ENCODE measurements around the gene GTF3C2.

DNA sequence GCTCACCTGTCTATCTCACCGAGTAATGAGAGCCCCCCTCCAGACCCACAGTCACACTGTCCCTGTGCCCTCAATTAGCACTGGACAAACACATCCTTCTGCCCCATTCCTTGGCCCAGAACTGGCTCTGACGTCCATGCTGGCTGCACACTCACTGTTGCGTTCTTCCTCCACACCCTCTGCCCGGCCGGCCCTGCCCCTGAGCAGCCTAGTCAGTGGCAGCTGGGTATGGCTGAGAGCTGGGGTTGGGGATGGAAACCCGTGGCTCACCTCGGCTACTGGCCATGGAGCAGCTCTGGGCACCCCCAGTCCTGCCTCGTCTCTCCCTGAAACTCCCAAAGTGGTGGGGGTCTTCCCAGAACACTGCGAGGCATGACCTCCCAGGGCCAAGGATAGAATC lies 41.9 kb downstream of the GTF3C2 start:
- TF ChIP-seq, protein P1, sequence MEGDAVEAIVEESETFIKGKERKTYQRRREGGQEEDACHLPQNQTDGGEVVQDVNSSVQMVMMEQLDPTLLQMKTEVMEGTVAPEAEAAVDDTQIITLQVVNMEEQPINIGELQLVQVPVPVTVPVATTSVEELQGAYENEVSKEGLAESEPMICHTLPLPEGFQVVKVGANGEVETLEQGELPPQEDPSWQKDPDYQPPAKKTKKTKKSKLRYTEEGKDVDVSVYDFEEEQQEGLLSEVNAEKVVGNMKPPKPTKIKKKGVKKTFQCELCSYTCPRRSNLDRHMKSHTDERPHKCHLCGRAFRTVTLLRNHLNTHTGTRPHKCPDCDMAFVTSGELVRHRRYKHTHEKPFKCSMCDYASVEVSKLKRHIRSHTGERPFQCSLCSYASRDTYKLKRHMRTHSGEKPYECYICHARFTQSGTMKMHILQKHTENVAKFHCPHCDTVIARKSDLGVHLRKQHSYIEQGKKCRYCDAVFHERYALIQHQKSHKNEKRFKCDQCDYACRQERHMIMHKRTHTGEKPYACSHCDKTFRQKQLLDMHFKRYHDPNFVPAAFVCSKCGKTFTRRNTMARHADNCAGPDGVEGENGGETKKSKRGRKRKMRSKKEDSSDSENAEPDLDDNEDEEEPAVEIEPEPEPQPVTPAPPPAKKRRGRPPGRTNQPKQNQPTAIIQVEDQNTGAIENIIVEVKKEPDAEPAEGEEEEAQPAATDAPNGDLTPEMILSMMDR (conservative IDR thresholded peaks at IDR 0.05; ENCODE audit: low read depth, low read length): no peak
- TF ChIP-seq POLR2A (IDR thresholded peaks at IDR 0.05; ENCODE audit: low read depth, low read length) (no peak), CEBPB (IDR thresholded peaks at IDR 0.05; ENCODE audit: low read depth, low read length) (no peak), RAD21 (IDR thresholded peaks at IDR 0.05; ENCODE audit: low read length) (no peak), MAFK (IDR thresholded peaks at IDR 0.05; ENCODE audit: low read depth, low read length) (no peak), RCOR1 (IDR thresholded peaks at IDR 0.05; ENCODE audit: insufficient replicate concordance, low read length) (no peak), BHLHE40 (IDR thresholded peaks at IDR 0.05; ENCODE audit: low read depth, low read length) (no peak), MXI1 (IDR thresholded peaks at IDR 0.05; ENCODE audit: borderline replicate concordance, low read depth, low read length) (no peak)
- TF ChIP-seq, protein P2, sequence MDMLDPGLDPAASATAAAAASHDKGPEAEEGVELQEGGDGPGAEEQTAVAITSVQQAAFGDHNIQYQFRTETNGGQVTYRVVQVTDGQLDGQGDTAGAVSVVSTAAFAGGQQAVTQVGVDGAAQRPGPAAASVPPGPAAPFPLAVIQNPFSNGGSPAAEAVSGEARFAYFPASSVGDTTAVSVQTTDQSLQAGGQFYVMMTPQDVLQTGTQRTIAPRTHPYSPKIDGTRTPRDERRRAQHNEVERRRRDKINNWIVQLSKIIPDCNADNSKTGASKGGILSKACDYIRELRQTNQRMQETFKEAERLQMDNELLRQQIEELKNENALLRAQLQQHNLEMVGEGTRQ (IDR thresholded peaks at IDR 0.05; ENCODE audit: low read depth, low read length): no peak
- TF ChIP-seq, protein P3, sequence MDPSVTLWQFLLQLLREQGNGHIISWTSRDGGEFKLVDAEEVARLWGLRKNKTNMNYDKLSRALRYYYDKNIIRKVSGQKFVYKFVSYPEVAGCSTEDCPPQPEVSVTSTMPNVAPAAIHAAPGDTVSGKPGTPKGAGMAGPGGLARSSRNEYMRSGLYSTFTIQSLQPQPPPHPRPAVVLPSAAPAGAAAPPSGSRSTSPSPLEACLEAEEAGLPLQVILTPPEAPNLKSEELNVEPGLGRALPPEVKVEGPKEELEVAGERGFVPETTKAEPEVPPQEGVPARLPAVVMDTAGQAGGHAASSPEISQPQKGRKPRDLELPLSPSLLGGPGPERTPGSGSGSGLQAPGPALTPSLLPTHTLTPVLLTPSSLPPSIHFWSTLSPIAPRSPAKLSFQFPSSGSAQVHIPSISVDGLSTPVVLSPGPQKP (IDR thresholded peaks at IDR 0.05; ENCODE audit: borderline replicate concordance, low read depth, low read length): no peak

All from IMR-90 (cell line).